ENCODE results near the gene SLC1A2. TPM values are rescaled to one million over a fixed set of nuclear protein-coding genes. Genes with fewer than 3 reads are reported as not detected.

SLC1A2 gene
- total RNA-seq, 1 experiment from 2014 or later, result 0.50 TPM

- TF ChIP-seq E2F4 (CRISPR knock-in tag; IDR thresholded peaks at IDR 0.05; ENCODE audit: borderline replicate concordance, low read depth), result no peak
These were observed 5.0 kb upstream of the SLC1A2 start (continued) for GRCh38 chr11:35424157-35424940.

GRCh38 chr11:35420371-35420770, 1.0 kb upstream of the SLC1A2 start:
- Mint-ChIP-seq H3K36me3 (no peaks in the 10 kb centered on the region), H3K27me3 (ENCODE audit: low read depth) (peaks cover 98% of the 10 kb centered on the region), H3K4me3 (peak overlapping the region; percentile 82), H3K27ac (no peak overlapping the region), H3K4me1 (peaks cover 21% of the 10 kb centered on the region), H3K9me3 (no peaks in the 10 kb centered on the region)
- no peak for ATAC-seq
- DNase-seq (ENCODE audit: low spot score), result peak; percentile 21
- TF ChIP-seq GTF2I (CRISPR knock-in tag; conservative IDR thresholded peaks at IDR 0.05) (no peak), ZBTB21 (CRISPR knock-in tag; IDR thresholded peaks at IDR 0.05; ENCODE audit: borderline replicate concordance) (no peak), RELA (CRISPR knock-in tag; IDR thresholded peaks at IDR 0.05; ENCODE audit: borderline replicate concordance) (no peak), JAZF1 (CRISPR knock-in tag; IDR thresholded peaks at IDR 0.05) (no peak)
- CTCF ChIA-PET, result interaction anchor here (1.0 to 2.2 kb wide), 3 partner anchors 10 to 105 kb away, joined by 3 to 6 read pairs (median 3); partner anchors contain the start of gene PAMR1
- POLR2A ChIA-PET, result no interaction called here

- H3K9me3 Mint-ChIP-seq, result no peaks in the 10 kb centered on the region
- DNase-seq (ENCODE audit: low spot score) (peak; percentile 15), ATAC-seq (no peak; the same call in none of the 2 replicates)
- no peak overlapping the region for H3K27ac Mint-ChIP-seq
- ChIA-PET POLR2A (no interaction called here), CTCF (interaction anchor here (1.0 to 2.2 kb wide), 7 partner anchors 10 to 402 kb away, joined by 3 to 6 read pairs (median 3); partner anchors contain the start of gene PAMR1)
- no peaks in the 10 kb centered on the region for H3K36me3 Mint-ChIP-seq
- peaks cover 21% of the 10 kb centered on the region for H3K4me1 Mint-ChIP-seq
- H3K4me3 Mint-ChIP-seq, result peak overlapping the region; percentile 82
- peaks cover 98% of the 10 kb centered on the region for H3K27me3 Mint-ChIP-seq (ENCODE audit: low read depth)
- TF ChIP-seq, protein P1, sequence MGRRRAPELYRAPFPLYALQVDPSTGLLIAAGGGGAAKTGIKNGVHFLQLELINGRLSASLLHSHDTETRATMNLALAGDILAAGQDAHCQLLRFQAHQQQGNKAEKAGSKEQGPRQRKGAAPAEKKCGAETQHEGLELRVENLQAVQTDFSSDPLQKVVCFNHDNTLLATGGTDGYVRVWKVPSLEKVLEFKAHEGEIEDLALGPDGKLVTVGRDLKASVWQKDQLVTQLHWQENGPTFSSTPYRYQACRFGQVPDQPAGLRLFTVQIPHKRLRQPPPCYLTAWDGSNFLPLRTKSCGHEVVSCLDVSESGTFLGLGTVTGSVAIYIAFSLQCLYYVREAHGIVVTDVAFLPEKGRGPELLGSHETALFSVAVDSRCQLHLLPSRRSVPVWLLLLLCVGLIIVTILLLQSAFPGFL (CRISPR knock-in tag; IDR thresholded peaks at IDR 0.05; ENCODE audit: borderline replicate concordance), result no peak
- no peak for TF ChIP-seq JUN (CRISPR knock-in tag; IDR thresholded peaks at IDR 0.05)
- TF ChIP-seq, protein P2, sequence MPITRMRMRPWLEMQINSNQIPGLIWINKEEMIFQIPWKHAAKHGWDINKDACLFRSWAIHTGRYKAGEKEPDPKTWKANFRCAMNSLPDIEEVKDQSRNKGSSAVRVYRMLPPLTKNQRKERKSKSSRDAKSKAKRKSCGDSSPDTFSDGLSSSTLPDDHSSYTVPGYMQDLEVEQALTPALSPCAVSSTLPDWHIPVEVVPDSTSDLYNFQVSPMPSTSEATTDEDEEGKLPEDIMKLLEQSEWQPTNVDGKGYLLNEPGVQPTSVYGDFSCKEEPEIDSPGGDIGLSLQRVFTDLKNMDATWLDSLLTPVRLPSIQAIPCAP (CRISPR knock-in tag; IDR thresholded peaks at IDR 0.05), result no peak
- TF ChIP-seq, protein P3, sequence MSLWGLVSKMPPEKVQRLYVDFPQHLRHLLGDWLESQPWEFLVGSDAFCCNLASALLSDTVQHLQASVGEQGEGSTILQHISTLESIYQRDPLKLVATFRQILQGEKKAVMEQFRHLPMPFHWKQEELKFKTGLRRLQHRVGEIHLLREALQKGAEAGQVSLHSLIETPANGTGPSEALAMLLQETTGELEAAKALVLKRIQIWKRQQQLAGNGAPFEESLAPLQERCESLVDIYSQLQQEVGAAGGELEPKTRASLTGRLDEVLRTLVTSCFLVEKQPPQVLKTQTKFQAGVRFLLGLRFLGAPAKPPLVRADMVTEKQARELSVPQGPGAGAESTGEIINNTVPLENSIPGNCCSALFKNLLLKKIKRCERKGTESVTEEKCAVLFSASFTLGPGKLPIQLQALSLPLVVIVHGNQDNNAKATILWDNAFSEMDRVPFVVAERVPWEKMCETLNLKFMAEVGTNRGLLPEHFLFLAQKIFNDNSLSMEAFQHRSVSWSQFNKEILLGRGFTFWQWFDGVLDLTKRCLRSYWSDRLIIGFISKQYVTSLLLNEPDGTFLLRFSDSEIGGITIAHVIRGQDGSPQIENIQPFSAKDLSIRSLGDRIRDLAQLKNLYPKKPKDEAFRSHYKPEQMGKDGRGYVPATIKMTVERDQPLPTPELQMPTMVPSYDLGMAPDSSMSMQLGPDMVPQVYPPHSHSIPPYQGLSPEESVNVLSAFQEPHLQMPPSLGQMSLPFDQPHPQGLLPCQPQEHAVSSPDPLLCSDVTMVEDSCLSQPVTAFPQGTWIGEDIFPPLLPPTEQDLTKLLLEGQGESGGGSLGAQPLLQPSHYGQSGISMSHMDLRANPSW (CRISPR knock-in tag; conservative IDR thresholded peaks at IDR 0.05; ENCODE audit: low read depth), result no peak
- TF ChIP-seq ARID4B (CRISPR knock-in tag; IDR thresholded peaks at IDR 0.05; ENCODE audit: borderline replicate concordance), result no peak
- TF ChIP-seq ZNF423 (CRISPR knock-in tag; IDR thresholded peaks at IDR 0.05), result no peak
- TF ChIP-seq ZNF671 (CRISPR knock-in tag; IDR thresholded peaks at IDR 0.05), result no peak
- TF ChIP-seq FOXJ3 (CRISPR knock-in tag; IDR thresholded peaks at IDR 0.05; ENCODE audit: borderline replicate concordance), result no peak
- no peak for TF ChIP-seq GABPB1 (CRISPR knock-in tag; IDR thresholded peaks at IDR 0.05)
- TF ChIP-seq, protein P4, sequence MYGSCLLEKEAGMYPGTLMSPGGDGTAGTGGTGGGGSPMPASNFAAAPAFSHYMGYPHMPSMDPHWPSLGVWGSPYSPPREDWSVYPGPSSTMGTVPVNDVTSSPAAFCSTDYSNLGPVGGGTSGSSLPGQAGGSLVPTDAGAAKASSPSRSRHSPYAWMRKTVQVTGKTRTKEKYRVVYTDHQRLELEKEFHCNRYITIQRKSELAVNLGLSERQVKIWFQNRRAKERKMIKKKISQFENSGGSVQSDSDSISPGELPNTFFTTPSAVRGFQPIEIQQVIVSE (CRISPR knock-in tag; IDR thresholded peaks at IDR 0.05; ENCODE audit: borderline replicate concordance), result no peak
- no peak for TF ChIP-seq CBFB (CRISPR knock-in tag; IDR thresholded peaks at IDR 0.05; ENCODE audit: low read depth)
- no peak for TF ChIP-seq ZNF512 (CRISPR knock-in tag; IDR thresholded peaks at IDR 0.05; ENCODE audit: borderline replicate concordance)
- TF ChIP-seq HMGA2 (CRISPR knock-in tag; IDR thresholded peaks at IDR 0.05), result no peak
These were observed 524 bp upstream of the SLC1A2 start for GRCh38 chr11:35419830-35420333.
